Measurements from ENCODE around the gene BCL2L2. TPM values are rescaled to one million over a fixed set of nuclear protein-coding genes. Genes with fewer than 3 reads are reported as not detected.

Gene BCL2L2
- total and polyA plus RNA-seq, 9 of the 15 experiments (the other 6 are each of a cell fraction or from before 2014, with no cell fraction given): 2.6 to 32.5 (median 14.7) TPM

- TF ChIP-seq REST (IDR thresholded peaks at IDR 0.05; ENCODE audit: borderline replicate concordance) (peak; percentile 87), REST (CRISPR knock-in tag; IDR thresholded peaks at IDR 0.05; ENCODE audit: low read depth) (no peak), ARID2 (IDR thresholded peaks at IDR 0.05) (0 out of 2 replicates have a peak, but pooled peaks have one; percentile 20), ARID3A (IDR thresholded peaks at IDR 0.05; ENCODE audit: borderline replicate concordance, low read depth, low read length) (peak; percentile 61; the same call in 1 of the 2 replicates), RNF2 (IDR thresholded peaks at IDR 0.05) (no peak), MLX (CRISPR knock-in tag; conservative IDR thresholded peaks at IDR 0.05) (no peak), ZNF184 (CRISPR knock-in tag; IDR thresholded peaks at IDR 0.05) (no peak), POLR3A (IDR thresholded peaks at IDR 0.05; ENCODE audit: borderline replicate concordance, extremely low read depth, insufficient read depth, insufficient read length) (no peak), NFATC3 (IDR thresholded peaks at IDR 0.05) (0 out of 2 replicates have a peak, but pooled peaks have one; percentile 26), SMC3 (conservative IDR thresholded peaks at IDR 0.05; ENCODE audit: insufficient read depth, low read depth, low read length) (peak; percentile 90), CBFB (CRISPR knock-in tag; IDR thresholded peaks at IDR 0.05) (no peak), CBX3 (IDR thresholded peaks at IDR 0.05; ENCODE audit: borderline replicate concordance in 1 of 2, low read length in 2 of 2) (0 out of 3 replicates have a peak, but pooled peaks of 1 of the 2 experiments have one; percentile 20), TGIF2 (CRISPR knock-in tag; IDR thresholded peaks at IDR 0.05) (no peak), SMARCE1 (IDR thresholded peaks at IDR 0.05) (no peak), ETS2 (tag; IDR thresholded peaks at IDR 0.05; ENCODE audit: borderline replicate concordance, poor library complexity, severe bottlenecking) (no peak), PHB (CRISPR knock-in tag; IDR thresholded peaks at IDR 0.05) (no peak)
Observed at GRCh38 chr14:23327947-23328744, 21.5 kb downstream of the BCL2L2 start (continued).

Measured in K562 (cell line).